CD4-positive, alpha-beta T cell treated with Interleukin-4 for 1 hour (primary cell): Measurements from ENCODE around the gene SYT1.

Source experiments
- DNase-seq, 2 donors: peaks; one replicate each; pipeline ENCODE4 v3.0.0-alpha.2; 2020 to 2022

SYT1 gene

DNA sequence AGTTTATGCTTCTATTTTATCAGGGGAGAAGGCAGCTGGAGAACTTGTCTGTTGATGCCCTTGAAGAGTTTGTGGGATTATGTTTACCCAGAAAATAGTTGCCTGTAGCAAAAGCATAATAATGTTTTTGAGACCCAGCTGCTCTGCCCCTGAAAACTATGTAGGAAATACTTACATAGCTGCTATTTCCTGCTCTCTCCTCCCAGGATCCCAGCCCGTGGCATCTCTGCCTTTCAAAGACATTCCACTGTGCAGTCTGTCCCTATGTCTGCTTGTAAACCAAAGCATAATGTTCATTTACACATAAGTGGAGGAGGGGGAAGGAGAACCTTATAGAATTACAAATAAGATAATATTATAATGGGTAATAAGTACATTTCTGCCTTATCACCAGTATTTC, 198.7 kb downstream of the SYT1 start:
- DNase-seq = no peak

DNA sequence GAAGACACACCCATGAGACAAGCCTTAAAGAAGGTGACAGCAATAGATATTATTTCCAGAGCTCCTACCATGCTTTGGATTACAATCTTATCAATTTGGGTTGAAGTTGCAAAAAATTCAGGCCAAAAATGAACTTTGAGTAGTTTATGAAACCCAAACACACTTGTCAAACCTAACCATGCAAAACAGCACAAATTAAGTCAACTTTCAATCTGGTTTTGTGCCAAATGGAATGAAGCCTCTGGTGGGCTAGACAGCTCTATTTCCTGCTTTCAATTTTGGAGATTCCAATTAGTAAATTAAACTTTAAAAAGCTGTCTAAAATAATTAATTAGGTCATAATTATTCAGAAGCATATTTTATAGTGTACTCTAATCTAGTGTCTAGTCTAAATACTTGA, 203.4 kb downstream of the SYT1 start:
- DNase-seq = no peak

DNA sequence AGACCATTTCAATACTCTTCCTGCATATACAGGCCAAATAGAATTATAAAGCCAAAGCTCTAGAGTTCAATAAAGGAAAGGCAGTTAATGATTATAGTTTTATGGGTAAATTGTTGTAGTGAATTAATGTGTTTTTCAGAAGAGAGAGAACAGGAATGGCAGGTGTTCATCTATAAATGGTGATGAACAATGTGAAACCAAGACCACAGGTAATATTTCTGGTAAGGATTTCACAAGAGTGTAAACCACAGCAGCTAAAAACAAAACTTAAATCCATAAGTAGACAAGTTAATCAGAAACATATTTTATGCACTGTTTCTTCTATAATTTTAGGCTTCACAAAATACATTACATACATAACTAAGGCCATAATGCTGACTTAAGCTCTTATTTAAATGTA, 204.4 kb downstream of the SYT1 start:
- no peak for DNase-seq

DNA sequence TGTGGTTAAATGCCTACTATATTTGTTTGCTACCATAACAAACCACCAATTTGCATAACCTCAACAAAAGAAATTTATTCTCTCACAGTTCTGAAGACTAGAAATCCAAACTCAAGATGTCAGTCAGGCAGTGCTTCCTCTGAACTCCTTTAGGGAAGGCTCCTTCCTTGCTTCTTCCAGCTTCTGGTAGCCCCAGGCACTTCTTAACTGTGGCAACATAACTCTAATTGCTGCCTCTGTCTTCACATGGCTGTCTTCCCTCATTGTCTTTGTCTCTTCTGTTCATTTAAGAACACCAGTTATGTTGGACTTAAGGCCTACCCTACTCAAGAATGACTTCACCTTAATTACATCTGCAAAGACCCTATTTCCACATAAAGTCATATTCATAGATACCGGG, 206.9 kb downstream of the SYT1 start:
- DNase-seq = no peak

DNA sequence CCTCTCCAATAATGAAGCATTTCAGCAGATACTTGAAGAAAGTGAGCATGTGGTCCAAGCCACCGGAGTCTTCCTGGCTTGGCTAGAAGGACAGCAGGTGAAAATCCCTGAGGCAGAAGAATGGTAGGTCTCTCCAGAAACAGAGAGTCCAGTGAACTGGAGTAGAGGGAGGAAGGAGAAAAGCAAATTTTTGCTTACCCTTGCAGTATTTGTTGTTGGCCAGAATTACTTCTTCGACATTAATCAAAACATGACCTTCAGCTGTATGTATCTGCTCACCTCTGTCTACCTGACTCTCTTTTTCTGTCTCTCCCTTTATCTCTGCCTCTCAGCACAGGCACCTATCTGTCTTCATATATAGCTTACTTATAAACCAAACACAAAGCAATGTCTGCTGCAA, 208.9 kb downstream of the SYT1 start:
- no peak for DNase-seq

DNA sequence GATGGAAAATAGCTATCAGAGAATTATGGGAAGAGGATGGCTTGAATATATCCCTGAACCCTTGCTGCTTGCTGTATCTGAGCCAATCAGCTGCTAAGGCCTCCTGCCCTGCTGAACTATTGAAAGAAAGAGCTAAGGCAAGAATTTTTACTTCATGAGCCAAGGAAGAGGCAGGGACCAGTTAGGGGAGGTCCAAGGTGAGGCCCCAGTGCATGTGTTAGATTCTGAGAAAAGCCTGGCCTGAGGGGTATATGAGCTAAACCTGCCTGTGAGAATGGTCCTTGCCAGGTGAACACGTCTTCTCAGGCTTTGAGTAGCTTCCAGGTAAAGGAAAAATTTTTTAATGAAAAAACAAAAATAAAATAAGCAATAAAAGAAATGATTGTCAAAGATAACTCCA, 218.0 kb downstream of the SYT1 start:
- no peak for DNase-seq

DNA sequence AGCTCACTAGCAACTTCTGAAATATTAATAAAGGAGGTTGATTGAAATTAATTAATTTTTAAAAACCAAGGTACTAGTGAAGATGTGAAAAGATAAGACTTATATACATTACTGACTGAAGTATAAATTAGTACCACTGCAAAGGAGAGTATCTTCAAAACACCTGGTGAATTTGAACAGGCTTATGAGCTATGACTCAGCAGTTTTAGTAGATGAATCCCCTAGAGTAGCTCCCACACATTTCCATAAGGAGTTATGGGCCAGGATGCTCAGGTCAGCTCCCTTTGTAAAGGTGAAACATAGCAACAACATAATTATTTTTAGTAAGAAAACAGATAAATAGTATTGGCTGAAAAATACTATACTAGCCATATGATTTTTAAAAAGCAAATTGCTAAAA, 218.6 kb downstream of the SYT1 start:
- no peak for DNase-seq

DNA sequence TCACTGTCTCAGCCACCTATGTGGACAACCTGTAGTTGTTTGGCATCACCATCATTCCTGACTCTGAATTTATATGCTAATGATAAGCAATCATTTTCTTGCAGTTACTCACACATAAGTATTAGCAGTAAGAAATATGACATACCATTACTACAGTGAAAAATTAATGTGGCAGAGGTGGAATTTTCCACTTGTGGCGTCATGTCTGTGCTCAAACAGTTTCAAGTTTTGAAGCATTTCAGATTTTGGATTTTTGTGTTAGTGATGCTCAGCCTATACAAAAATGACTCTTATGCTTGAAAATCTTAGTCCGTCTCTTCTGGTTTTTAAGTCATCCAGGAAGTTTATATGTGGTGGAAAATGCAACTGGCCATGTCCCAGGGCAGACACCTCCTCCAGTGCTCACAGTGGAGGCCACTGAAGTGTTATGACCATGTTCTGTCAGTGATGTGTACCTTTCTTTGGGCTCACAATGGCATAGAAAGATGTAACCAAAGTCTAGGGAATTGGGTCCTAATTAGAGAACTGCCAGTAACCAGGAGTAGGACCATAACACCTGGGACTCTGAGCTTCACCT, 220.6 kb downstream of the SYT1 start:
- no peak for DNase-seq

DNA sequence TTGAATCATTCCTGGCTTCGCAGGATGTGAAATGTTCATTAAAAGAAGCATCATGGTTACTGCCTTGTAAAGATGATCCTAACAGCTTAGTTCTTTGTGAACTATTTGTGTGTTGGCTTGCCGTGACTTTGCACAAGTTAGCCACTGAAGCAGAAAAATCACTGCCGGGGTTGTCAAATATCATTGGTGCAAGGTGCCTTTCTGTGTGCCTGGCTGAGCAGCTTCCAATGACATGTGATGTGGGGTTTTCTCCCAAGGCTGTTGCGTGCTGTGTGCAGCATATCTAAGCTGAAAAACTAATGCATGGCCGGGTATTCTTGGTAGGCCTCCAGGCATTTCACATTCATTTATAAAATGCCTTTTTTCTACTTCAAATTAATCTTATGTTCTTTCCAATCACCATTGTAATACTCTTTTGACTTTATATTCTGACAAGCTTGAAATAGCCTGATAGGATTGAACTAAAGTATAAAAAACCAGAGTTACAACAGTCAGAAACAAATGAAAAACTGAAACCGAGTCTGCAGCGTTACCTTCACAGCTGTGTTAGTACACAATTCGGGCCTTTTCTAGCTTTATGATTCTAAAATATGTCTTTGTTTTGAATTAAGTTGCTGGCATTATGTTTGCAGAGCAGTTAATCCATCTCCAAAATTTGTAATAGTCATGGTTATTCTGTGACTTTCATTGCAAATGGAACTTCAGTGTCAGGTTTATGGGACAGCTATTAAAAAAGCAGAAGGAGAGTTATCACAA, 222.1 kb downstream of the SYT1 start:
- DNase-seq = no peak

DNA sequence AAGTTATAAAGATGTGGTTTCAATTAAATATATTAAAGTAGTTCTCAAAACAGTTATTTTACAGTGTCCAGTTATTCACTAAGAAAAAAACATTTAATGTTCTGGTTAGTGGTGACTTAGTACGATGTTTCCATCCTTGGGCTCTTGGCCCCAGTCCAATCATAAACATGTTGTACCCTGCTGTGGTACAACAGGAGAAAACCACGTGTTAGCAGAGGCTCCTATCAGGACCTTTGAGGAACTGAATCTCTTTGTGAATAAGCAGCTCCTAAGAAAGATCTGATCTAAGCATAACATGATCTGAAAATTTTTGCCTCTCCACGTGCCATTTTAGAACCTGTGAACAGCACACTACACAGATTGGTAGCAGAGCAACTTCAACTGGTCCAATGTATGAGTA, 234.0 kb downstream of the SYT1 start:
- DNase-seq = no peak

DNA sequence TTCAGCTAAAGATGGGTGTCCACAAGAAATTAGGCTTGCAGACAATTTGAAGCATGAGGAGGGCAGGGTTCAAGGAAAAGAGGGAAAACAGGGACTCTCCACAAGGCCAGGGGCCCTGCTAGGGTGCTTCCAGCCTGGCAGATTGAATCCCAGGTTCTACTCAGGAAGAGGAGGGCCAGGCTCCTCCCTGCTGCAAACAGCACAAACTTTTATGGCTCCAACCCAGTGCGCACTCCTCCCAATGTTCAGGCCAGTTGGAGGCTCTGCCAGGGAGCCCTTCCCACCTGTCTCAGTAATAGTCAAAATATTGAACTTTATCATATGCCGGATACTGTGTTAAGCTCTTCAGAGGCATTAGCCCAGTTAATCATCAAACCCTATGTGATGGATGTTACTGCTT, 244.4 kb downstream of the SYT1 start:
- DNase-seq = no peak

DNA sequence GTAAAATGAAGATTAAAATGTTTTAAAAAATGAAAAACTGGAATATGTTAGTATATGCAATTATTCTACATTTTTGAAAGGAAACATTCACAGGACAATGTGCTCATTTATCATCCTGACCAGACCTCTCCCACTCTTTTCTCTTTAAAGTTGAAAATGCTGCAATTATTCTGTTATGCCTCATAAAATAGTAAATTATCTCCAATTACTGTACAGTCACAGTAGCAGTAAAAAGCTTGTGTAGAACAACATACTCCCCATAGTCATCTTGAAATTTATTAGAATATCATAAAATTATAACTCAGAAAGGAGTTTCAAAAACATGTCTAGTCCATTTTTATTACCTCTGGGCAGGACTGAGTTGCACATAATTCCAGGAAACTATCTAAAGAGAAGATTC, 250.3 kb downstream of the SYT1 start:
- DNase-seq = no peak

DNA sequence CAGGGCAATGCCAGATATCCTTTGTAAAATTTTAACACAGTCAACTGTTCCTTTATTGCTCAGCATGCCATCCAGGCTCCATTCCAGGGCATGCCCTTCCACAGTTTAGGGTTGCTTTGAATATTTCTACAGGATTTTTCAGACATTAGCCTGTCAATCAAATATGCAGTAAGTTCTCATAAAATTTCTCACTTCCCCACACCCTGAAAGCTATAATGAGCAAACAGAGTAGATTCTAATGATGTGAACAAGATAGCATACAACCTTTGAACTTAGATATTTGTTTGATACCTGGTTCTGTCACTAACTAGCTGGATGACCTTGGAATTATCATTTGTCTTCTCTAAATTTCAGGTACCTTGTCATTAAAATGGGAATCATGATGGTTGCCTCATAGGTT, 251.2 kb downstream of the SYT1 start:
- no peak for DNase-seq

DNA sequence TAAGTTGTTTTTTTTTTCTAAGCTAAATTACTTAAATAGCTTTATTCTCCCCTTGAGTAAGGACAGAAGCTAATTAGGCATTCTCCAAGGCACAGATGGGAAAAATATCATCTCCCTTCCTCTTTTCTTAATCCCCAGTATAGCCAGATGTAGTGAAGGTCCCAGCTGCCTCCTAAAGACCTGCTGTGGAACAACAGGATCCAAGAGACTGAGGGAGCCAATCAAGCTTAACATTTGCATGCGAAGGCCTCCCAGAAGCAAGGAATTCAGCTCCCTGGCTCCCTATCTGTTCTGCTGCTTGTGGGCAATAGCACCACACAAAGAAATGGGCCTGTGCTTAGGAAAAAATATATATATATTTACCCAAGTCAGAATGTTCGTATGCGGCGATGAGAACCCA, 255.2 kb downstream of the SYT1 start:
- no peak for DNase-seq

DNA sequence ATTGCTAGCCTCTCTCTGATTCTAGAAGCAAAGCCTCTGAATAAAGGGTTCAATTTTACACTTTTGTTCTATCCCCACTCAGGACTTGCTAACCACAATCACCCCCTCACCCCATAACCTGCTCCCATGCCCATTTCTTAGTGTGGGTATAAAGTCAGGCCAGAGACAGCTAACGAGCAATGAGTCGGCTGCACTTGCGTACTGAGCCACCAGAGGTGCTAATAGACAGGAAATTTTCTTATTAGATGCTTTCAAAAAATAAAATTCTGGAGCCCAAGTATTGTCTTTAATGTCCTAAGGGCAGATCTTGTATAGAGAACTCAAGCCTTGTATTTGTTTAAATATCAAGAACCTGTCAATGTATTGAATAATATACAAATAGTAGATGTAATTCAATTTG, 256.9 kb downstream of the SYT1 start:
- no peak for DNase-seq

DNA sequence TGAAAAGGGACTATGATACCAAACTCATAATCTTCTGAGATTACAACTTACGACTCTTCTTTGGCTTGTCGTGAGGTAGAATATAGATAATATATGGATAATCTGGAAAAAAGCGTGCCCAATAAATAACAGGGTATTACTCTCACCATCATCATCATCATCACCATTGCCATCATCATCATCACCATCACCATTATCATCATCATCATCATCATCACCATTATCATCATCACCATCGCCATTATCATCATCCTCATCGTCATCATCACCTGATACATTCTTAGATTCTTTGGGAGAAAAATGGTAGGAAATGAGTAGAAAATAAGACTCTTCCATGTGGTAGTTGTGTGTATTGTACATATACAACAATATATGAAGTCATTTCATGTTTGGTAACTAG, 259.8 kb downstream of the SYT1 start:
- DNase-seq = no peak

DNA sequence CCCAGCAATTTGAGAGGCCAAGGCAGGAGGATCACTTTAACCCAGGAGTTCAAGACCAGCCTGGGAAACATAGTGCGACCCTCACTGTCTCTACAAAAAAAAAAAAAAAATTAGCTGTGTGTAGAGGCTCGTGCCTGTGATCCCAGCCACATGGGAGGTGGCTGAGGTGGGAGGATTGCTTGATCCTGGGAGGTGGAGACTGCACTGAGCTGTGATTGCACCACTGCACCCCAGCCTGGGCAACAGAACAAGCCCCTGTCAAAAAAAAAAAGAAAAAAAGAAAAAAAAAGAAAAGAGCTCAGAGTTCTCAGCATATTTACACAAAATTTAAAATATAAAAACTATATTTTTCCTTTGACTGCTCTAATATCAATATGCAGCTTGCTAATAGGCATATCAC, 260.8 kb downstream of the SYT1 start:
- DNase-seq = no peak

DNA sequence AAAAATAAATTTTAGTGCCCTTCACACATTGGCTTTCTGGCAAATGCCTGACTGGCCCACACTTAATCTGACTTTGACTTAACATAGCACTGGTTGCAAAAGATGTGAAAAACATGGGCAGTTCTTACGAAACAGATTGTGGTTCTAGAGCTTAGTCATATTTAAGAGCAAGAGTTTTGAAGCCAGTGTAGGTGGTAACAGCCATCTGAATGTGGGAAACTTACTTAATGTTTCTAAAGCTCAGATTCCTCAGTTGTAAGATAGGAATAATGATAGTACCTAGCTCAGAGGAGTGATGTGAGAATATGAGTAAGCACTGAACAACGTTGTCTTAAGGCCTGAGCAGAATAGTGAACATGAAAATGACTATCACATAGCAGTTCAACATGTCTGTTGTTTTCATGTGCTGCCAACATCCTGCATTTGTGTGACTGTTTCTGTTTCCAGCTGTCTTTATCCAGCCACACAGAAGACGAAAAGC, 262.7 kb downstream of the SYT1 start:
- DNase-seq = no peak

DNA sequence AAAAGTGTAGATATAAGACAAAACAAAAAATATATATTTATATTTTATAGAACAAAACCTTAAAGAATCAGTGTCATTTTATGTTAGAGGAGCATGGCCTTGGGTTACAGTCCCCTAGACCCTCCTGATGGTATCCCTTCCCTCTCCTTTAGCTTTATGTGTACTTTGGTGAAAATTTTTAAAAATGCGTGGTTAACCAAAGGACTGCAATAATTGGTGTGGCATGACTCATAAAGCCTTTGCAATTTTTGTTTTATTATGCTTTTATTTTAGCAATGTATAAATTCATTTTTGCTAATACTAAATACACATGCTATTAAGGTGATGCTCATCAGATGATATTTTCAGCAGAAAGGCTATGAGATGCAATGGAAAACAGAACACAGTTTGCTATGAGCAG, 264.4 kb downstream of the SYT1 start:
- DNase-seq = no peak

DNA sequence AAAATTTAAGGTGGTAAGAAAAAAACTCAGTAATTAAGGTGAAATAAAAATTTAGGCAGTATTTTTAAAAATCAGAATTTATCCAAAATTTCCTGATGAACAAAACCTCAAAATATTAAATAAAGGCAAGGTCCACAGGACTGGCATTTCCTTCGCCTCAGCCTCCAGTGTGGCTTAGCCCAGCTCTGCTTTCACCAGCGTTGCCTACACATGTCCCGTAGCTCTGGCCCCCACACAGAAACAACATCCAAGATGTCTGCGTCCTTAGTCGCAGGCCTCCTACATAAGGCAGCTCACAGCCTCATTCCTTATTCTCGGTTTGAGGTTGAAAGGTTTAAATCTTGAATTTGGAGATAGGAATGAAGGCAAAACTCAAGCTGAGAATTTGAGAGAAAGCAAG, 274.3 kb downstream of the SYT1 start:
- no peak for DNase-seq

DNA sequence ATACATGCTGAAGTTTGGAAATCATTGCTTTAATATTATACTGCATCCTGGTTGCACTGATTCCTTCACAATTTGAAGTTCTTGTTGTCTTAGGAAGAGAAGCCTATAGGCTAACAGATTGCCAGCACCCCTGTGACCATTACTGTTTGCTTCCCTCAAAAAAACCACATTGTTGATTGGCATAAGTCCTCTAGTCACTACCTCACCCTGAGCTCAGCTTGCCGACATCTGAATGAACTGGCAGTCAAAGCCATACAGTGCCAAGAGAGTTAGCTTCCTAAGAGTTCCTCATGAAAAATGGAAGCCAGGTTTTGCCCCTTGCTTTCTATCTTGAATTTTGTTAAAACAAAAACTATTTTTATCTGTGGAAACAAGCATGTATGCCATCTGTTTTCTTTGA, 276.1 kb downstream of the SYT1 start:
- DNase-seq = no peak

DNA sequence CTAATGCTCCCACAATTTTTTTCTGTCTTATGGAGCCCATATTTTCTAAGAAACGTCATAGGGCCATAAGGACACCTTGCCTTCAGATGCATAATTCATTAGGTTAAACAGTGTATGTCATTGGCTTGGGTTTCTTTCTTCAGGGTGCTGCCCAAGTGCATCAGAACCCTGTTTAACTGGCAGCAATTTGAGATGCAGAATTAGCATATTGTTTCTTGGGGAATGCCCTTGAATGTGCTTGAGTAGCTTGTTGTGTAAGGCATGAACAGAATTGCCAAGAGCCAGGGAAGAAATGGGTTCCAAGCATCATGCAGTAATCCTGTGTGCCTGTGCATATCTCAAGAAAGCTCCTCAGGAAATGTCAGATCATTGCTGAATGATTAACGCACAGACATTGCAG, 277.2 kb downstream of the SYT1 start:
- no peak for DNase-seq

DNA sequence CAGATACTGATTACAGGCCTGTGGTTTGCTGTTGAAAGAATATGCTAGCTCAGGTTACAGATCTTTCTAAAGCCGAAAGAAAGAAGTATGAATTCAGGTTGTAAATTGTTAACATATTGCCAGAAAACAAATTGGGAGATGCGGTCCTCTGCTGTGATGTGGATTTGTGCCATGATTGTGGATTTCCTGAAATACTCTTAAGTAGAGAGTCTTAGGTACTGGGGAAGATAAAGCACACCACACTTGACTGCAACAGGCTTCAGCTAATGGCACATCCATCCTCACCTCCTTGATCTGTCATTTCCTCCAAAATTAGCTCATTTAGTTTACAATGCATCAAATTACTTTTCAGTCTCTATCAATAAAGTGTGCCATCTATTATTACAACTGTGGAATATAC, 279.2 kb downstream of the SYT1 start:
- DNase-seq = no peak

DNA sequence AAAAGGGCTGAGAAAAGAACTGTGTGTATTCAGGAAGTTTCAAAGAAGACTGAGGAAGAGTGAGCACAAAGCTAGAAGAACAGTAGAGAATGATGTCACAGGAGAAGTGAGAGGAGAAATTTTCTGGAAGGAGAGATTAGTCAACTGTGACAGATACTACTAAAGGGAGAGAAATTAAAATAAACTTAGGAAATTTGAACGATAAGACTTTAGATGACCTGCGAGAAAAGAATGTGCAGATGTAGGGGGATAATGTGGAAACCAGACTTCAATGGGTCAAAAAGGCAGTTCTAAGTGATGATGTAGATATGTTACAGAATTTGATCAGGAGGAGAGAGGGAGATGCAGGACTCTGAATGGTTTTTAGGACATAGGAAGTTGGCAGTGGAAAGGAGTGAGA, 287.4 kb downstream of the SYT1 start:
- no peak for DNase-seq

DNA sequence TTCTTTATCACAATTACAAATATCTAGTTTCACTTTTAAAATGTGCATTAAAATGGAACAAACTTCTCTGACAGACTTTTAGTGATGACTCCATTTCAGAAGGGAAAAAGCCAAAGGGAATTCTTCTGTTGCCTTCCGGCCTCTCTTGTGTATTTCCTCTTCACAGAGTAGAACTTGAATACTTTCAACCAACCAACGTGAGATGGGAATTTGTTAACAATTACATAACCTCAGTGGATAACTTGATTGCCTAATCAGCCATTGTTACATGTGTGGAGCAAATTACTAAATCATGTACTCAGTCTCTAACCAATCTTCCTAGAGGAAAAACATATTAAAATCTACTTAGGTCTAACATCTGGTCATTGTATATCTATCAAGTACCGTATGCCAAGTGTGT, 291.1 kb downstream of the SYT1 start:
- no peak for DNase-seq
